Astrocyte of the cerebellum (primary cell): ENCODE results near the gene SFSWAP.

ENCODE experiments used
- DNase-seq: peaks from one replicate; pipeline ENCODE4 v3.0.0-alpha.2; 2011; ENCODE audit warnings: low read depth
- H3K4me3 ChIP-seq: 2 replicates; pipeline ENCODE4 v1.5.1; 2011; ENCODE audit warnings: mild to moderate bottlenecking, low read depth, low read length, moderate library complexity
- CTCF ChIP-seq: IDR thresholded peaks from 2 replicates; pipeline ENCODE4 v1.5.1; 2012; ENCODE audit warnings: low read length, low read depth, moderate library complexity, mild to moderate bottlenecking; ENCODE audit errors: missing control alignments
- in situ Hi-C: cut with HindIII; loops from 2 replicates; pipeline ENCODE4 v1.10.0; 2017; ENCODE audit warnings: low sequenced_read_pairs

The SFSWAP gene

GRCh38 chr12:131713349-131713748 lies 2.5 kb downstream of the SFSWAP start:
- in situ Hi-C loops, result no loop called here
- TF ChIP-seq CTCF, result no peak
- H3K4me3 ChIP-seq, result no peak overlapping the region
- DNase-seq, result no peak

GRCh38 chr12:131714759-131715158 lies 3.9 kb downstream of the SFSWAP start:
- no peak for DNase-seq
- TF ChIP-seq CTCF, result no peak
- in situ Hi-C loops, result no loop called here
- no peak overlapping the region for H3K4me3 ChIP-seq

- no peak overlapping the region for H3K4me3 ChIP-seq
- TF ChIP-seq CTCF, result no peak
- in situ Hi-C loops, result no loop called here
- no peak for DNase-seq
Observed at GRCh38 chr12:131716282-131716681, 5.4 kb downstream of the SFSWAP start.

GRCh38 chr12:131720241-131720640 lies 9.4 kb downstream of the SFSWAP start:
- no peak for TF ChIP-seq CTCF
- H3K4me3 ChIP-seq, result no peak overlapping the region
- DNase-seq, result no peak
- in situ Hi-C loops, result no loop called here

- H3K4me3 ChIP-seq, result no peak overlapping the region
- TF ChIP-seq CTCF, result no peak
- DNase-seq, result no peak
- in situ Hi-C loops, result no loop called here
Observed at GRCh38 chr12:131720921-131721320, 10.0 kb downstream of the SFSWAP start.

- in situ Hi-C loops, result no loop called here
Observed at GRCh38 chr12:131721548-131721947, 10.7 kb downstream of the SFSWAP start.

More at GRCh38 chr12:131721548-131721947, 10.7 kb downstream of the SFSWAP start:
- DNase-seq, result no peak
- no peak for TF ChIP-seq CTCF
- no peak overlapping the region for H3K4me3 ChIP-seq
